B cell (primary cell): ENCODE measurements around the gene PRKAG2.

Source experiments
- EZH2 ChIP-seq: IDR thresholded peaks from 2 replicates; pipeline ENCODE4 v1.6.1; 2012; ENCODE audit warnings: borderline replicate concordance, low read depth, mild to moderate bottlenecking, moderate library complexity, low read length; ENCODE audit not compliant: insufficient read depth, poor library complexity, severe bottlenecking
- TF ChIP-seq, protein P1 (sequence below): fragments of 200-600 bp; IDR thresholded peaks from one replicate; pipeline ENCODE4 v1.8.0; 2022; ENCODE audit warnings: antibody characterized with exemption, mild to moderate bottlenecking

DNA sequence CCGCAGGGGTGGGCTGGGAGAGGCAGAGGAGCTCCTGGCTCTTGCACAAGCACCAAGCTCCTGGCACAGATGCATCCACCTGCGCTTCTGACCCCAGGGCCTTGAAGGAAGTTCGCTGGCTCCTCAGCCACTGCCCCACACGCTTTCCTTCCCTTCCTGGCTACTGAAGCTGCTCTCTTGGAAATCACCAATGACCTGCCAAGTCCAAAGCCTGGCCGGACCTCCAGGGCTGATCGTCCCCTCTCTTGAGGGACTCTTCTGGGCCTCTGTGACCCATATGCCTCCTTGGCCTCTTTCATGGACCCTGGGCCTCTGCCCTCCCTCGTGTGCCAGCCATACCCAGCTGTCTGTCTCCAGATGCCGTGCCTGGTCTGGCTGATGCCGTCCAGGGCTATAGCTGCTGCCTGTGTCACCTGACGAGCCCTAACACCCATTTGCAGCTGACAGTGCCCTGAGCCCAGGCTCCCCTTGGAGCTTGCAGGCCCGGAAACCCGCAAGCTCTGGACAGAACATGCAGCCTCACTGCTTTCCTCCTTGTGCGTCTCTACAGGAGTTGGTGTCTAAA lies 113.4 kb downstream of the PRKAG2 start:
- TF ChIP-seq, protein P1, sequence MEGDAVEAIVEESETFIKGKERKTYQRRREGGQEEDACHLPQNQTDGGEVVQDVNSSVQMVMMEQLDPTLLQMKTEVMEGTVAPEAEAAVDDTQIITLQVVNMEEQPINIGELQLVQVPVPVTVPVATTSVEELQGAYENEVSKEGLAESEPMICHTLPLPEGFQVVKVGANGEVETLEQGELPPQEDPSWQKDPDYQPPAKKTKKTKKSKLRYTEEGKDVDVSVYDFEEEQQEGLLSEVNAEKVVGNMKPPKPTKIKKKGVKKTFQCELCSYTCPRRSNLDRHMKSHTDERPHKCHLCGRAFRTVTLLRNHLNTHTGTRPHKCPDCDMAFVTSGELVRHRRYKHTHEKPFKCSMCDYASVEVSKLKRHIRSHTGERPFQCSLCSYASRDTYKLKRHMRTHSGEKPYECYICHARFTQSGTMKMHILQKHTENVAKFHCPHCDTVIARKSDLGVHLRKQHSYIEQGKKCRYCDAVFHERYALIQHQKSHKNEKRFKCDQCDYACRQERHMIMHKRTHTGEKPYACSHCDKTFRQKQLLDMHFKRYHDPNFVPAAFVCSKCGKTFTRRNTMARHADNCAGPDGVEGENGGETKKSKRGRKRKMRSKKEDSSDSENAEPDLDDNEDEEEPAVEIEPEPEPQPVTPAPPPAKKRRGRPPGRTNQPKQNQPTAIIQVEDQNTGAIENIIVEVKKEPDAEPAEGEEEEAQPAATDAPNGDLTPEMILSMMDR: no peak
- TF ChIP-seq EZH2: no peak
